HepG2 (cell line): Measurements from ENCODE around the gene MEGF11. TPM values are rescaled to one million over a fixed set of nuclear protein-coding genes. Genes with fewer than 3 reads are reported as not detected.
A peak's percentile ranks its signal among the peaks of the same experiment; 100 is the strongest.

Experiments
- HNF4G ChIP-seq, 2 experiments: sonication (generic) in 1 of 2; formaldehyde crosslinking in 1 of 2; IDR thresholded peaks; 2 replicates each; pipeline versions ENCODE4 v1.4.0 to v1.6.1; 2011 to 2020; ENCODE audit warnings: borderline replicate concordance in 2 of 2, low read depth in 2 of 2, mild to moderate bottlenecking in 2 of 2, low read length in 1 of 2, missing genetic modification reagents in 1 of 2, moderate library complexity in 1 of 2
- MED1 ChIP-seq: sonication (generic); formaldehyde crosslinking; IDR thresholded peaks from 2 replicates; pipeline ENCODE4 v1.4.0; 2020; ENCODE audit warnings: missing genetic modification reagents
- MEIS2 ChIP-seq: sonication (generic); formaldehyde crosslinking; IDR thresholded peaks from 2 replicates; pipeline ENCODE4 v1.9.0; 2021; ENCODE audit warnings: mild to moderate bottlenecking, missing genetic modification reagents
- NR2F1 ChIP-seq, 2 experiments: fragments of 450-650 bp in 1 of 2; formaldehyde crosslinking in 1 of 2; IDR thresholded peaks; 2 replicates each; pipeline versions ENCODE4 v1.5.0 to v1.6.1; 2016 to 2020; ENCODE audit warnings: mild to moderate bottlenecking in 1 of 2, missing compliant biosample characterization in 1 of 2, missing genetic modification reagents in 1 of 2, moderate library complexity in 1 of 2
- RARA ChIP-seq: IDR thresholded peaks from 2 replicates; pipeline ENCODE4 v1.6.1; 2016; ENCODE audit warnings: missing genetic modification reagents, missing compliant biosample characterization
- SMC3 ChIP-seq: IDR thresholded peaks from 2 replicates; pipeline ENCODE4 v1.6.1; 2011; ENCODE audit warnings: low read length, improper control_type of control experiment
- SMYD3 ChIP-seq: sonication (generic); formaldehyde crosslinking; IDR thresholded peaks from 2 replicates; pipeline ENCODE4 v1.8.1; 2023; ENCODE audit warnings: mild to moderate bottlenecking, missing genetic modification reagents
- SOX6 ChIP-seq, 2 experiments: fragments of 450-650 bp in 1 of 2; sonication (generic) in 1 of 2; formaldehyde crosslinking in 1 of 2; IDR thresholded peaks; 2 replicates each; pipeline versions ENCODE4 v1.4.0 to v1.6.1; 2017 to 2020; ENCODE audit warnings: antibody characterized with exemption in 1 of 2, mild to moderate bottlenecking in 1 of 2, missing genetic modification reagents in 1 of 2
- SPEN ChIP-seq: sonication (generic); formaldehyde crosslinking; IDR thresholded peaks from 2 replicates; pipeline ENCODE4 v1.5.1; 2020; ENCODE audit warnings: low read depth, mild to moderate bottlenecking, missing genetic modification reagents
- SRF ChIP-seq: IDR thresholded peaks from 2 replicates; pipeline ENCODE4 v1.6.1; 2011; ENCODE audit warnings: mild to moderate bottlenecking, low read depth, low read length, moderate library complexity
- SYNCRIP ChIP-seq: fragments of 200-400 bp; formaldehyde crosslinking; IDR thresholded peaks from 2 replicates; pipeline ENCODE4 v1.6.1; 2018; ENCODE audit warnings: mild to moderate bottlenecking, low read depth, low read length; ENCODE audit not compliant: insufficient read depth
- ZFP36L2 ChIP-seq: sonication (generic); formaldehyde crosslinking; IDR thresholded peaks from 2 replicates; pipeline ENCODE4 v1.4.0; 2020; ENCODE audit warnings: missing genetic modification reagents
- ZFP37 ChIP-seq: sonication (generic); formaldehyde crosslinking; IDR thresholded peaks from 2 replicates; pipeline ENCODE4 v1.4.0; 2020; ENCODE audit warnings: missing genetic modification reagents, borderline replicate concordance
- ZFP90 ChIP-seq: sonication (generic); formaldehyde crosslinking; IDR thresholded peaks from 2 replicates; pipeline ENCODE4 v1.8.0; 2022; ENCODE audit warnings: missing genetic modification reagents, mild to moderate bottlenecking, inconsistent platforms, borderline replicate concordance
- ZKSCAN8 ChIP-seq: IDR thresholded peaks from 2 replicates; pipeline ENCODE4 v1.6.1; 2016; ENCODE audit warnings: borderline replicate concordance, missing genetic modification reagents, missing compliant biosample characterization
- ZNF205 ChIP-seq: IDR thresholded peaks from 2 replicates; pipeline ENCODE4 v1.6.1; 2018; ENCODE audit warnings: missing biosample characterization, missing genetic modification reagents
- ZNF589 ChIP-seq: sonication (generic); formaldehyde crosslinking; conservative IDR thresholded peaks from 2 replicates; pipeline ENCODE4 v1.8.0; 2022; ENCODE audit warnings: mild to moderate bottlenecking, moderate library complexity, missing genetic modification reagents
- ZSCAN9 ChIP-seq: IDR thresholded peaks from 2 replicates; pipeline ENCODE4 v1.6.1; 2016; ENCODE audit warnings: borderline replicate concordance
- polyA plus RNA-seq, 8 experiments: library from polyadenylated mRNA; depleted of rRNA in 3 of 8; stranded (reverse) in 7 of 8; unstranded in 1 of 8; fragments of >200 nt; fragmentation: Illumina TruSeq in 4 of 8; extraction: Trizol in 4 of 8; gene quantifications; 2 replicates each; pipeline versions ENCODE4 v1.2.1 to v1.2.3, GENCODE V29; 2011 to 2016; ENCODE audit warnings: low read depth in 4 of 8, missing spikeins in 1 of 8, mixed read lengths in 1 of 8; ENCODE audit not compliant: insufficient read depth in 1 of 8
- total RNA-seq, 5 experiments: library from RNA; depleted of rRNA; stranded (reverse); fragments of >200 nt; fragmentation: Illumina TruSeq; extraction: Trizol; gene quantifications; 2 replicates each; pipeline ENCODE4 v1.2.3, GENCODE V29; 2016; ENCODE audit warnings: low read depth in 1 of 5
- TF ChIP-seq, protein P1 (sequence below): sonication (generic); formaldehyde crosslinking; conservative IDR thresholded peaks from 2 replicates; pipeline ENCODE4 v1.5.0; 2020; ENCODE audit warnings: missing genetic modification reagents
- TF ChIP-seq, protein P2 (sequence below): sonication (generic); formaldehyde crosslinking; conservative IDR thresholded peaks from 2 replicates; pipeline ENCODE4 v1.4.0; 2020; ENCODE audit warnings: mild to moderate bottlenecking, missing genetic modification reagents, moderate library complexity

Gene MEGF11
- total and polyA plus RNA-seq, 2 of the 13 experiments (the other 11 are each of a cell fraction or from before 2014, with no cell fraction given): not detected

DNA sequence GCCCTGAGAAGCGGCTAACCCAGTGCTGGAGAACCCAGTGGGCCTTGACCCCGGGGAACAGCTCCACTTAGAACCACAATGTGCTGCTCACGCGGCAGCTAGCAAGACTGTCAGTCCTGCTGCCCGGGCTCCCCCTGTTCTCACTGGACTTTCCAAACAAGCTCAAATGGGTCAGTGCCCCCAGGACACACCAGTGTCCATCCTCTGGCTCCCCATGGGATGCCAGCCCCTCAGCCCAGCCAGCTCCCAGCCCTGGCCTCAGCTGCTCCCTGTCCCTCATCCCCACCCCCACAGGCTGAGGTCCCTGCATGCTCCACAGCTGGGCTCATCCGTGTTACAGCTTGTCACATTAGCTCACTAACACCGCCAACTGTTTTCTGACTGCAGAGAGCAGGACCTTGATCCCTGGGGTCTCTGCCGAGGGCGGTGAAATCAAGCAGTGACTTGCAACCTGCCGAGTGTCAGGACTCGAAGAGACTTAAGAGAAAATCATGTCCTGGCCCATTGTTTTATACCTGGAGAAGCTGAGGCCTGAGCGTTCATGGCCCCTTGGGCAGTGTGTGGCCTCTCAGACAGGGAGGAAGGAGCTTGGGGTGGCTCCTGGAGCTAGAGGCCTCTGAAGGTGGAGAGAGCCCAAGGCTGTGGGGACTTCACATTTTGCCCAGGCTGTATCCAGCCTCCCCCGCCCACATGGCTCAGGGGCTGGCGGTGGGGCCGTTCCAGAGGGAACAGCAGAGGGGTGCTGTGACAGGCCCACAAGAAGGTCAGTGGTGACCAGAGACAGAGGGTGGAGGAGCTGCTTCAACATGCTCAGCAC lies 157.5 kb downstream of the MEGF11 start (continued):
- TF ChIP-seq, protein P1, sequence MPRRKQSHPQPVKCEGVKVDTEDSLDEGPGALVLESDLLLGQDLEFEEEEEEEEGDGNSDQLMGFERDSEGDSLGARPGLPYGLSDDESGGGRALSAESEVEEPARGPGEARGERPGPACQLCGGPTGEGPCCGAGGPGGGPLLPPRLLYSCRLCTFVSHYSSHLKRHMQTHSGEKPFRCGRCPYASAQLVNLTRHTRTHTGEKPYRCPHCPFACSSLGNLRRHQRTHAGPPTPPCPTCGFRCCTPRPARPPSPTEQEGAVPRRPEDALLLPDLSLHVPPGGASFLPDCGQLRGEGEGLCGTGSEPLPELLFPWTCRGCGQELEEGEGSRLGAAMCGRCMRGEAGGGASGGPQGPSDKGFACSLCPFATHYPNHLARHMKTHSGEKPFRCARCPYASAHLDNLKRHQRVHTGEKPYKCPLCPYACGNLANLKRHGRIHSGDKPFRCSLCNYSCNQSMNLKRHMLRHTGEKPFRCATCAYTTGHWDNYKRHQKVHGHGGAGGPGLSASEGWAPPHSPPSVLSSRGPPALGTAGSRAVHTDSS: no peak
- no peak for TF ChIP-seq SYNCRIP
- no peak for TF ChIP-seq NR2F1 (CRISPR knock-in tag; IDR thresholded peaks at IDR 0.05)
- no peak for TF ChIP-seq ZSCAN9
- peak; percentile 38; the same call in 1 of the 2 replicates for TF ChIP-seq RARA (CRISPR knock-in tag)
- no peak for TF ChIP-seq SMYD3 (CRISPR knock-in tag)
- 0 out of 2 replicates have a peak, but pooled peaks have one; percentile 5 for TF ChIP-seq HNF4G (IDR thresholded peaks at IDR 0.05; ENCODE audit: borderline replicate concordance, low read depth, low read length)
- TF ChIP-seq HNF4G (CRISPR knock-in tag; IDR thresholded peaks at IDR 0.05; ENCODE audit: borderline replicate concordance, low read depth): peak; percentile 62; the same call in 1 of the 2 replicates
- 0 out of 2 replicates have a peak, but pooled peaks have one; percentile 56 for TF ChIP-seq MEIS2 (CRISPR knock-in tag)
- TF ChIP-seq MED1: 0 out of 2 replicates have a peak, but pooled peaks have one; percentile 28
- no peak for TF ChIP-seq SMC3
- peak; percentile 42; the same call in 1 of the 2 replicates for TF ChIP-seq ZFP90 (CRISPR knock-in tag)
- TF ChIP-seq SRF: no peak
- TF ChIP-seq SOX6 (IDR thresholded peaks at IDR 0.05): no peak
- peak; percentile 29; the same call in 1 of the 2 replicates for TF ChIP-seq SOX6 (CRISPR knock-in tag; IDR thresholded peaks at IDR 0.05)
- no peak for TF ChIP-seq ZNF589 (CRISPR knock-in tag)
- TF ChIP-seq, protein P2, sequence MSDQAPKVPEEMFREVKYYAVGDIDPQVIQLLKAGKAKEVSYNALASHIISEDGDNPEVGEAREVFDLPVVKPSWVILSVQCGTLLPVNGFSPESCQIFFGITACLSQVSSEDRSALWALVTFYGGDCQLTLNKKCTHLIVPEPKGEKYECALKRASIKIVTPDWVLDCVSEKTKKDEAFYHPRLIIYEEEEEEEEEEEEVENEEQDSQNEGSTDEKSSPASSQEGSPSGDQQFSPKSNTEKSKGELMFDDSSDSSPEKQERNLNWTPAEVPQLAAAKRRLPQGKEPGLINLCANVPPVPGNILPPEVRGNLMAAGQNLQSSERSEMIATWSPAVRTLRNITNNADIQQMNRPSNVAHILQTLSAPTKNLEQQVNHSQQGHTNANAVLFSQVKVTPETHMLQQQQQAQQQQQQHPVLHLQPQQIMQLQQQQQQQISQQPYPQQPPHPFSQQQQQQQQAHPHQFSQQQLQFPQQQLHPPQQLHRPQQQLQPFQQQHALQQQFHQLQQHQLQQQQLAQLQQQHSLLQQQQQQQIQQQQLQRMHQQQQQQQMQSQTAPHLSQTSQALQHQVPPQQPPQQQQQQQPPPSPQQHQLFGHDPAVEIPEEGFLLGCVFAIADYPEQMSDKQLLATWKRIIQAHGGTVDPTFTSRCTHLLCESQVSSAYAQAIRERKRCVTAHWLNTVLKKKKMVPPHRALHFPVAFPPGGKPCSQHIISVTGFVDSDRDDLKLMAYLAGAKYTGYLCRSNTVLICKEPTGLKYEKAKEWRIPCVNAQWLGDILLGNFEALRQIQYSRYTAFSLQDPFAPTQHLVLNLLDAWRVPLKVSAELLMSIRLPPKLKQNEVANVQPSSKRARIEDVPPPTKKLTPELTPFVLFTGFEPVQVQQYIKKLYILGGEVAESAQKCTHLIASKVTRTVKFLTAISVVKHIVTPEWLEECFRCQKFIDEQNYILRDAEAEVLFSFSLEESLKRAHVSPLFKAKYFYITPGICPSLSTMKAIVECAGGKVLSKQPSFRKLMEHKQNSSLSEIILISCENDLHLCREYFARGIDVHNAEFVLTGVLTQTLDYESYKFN (CRISPR knock-in tag): peak; percentile 46
- 0 out of 2 replicates have a peak, but pooled peaks have one; percentile 15 for TF ChIP-seq ZFP37 (CRISPR knock-in tag)
- peak; percentile 32; the same call in 1 of the 2 replicates for TF ChIP-seq SPEN (CRISPR knock-in tag)
- no peak for TF ChIP-seq ZFP36L2 (CRISPR knock-in tag)
- 0 out of 2 replicates have a peak, but pooled peaks have one; percentile 25 for TF ChIP-seq ZKSCAN8 (CRISPR knock-in tag)
- no peak for TF ChIP-seq ZNF205 (CRISPR knock-in tag)
